HUES64 (cell line): ENCODE results near the gene COA8.

ENCODE experiments used
- H3K27ac ChIP-seq: 2 replicates; pipeline ENCODE4 v1.7.0; 2013; ENCODE audit warnings: low read depth, low read length, inconsistent platforms
- H3K27me3 ChIP-seq: 2 replicates; pipeline ENCODE4 v1.6.1; 2013; ENCODE audit warnings: mild to moderate bottlenecking, low read length; ENCODE audit not compliant: insufficient read depth
- H3K36me3 ChIP-seq: 2 replicates; pipeline ENCODE4 v1.6.1; 2013; ENCODE audit warnings: mild to moderate bottlenecking, low read length; ENCODE audit not compliant: insufficient read depth
- H3K4me1 ChIP-seq: 2 replicates; pipeline ENCODE4 v1.6.1; 2013; ENCODE audit warnings: mild to moderate bottlenecking, low read length, moderate library complexity; ENCODE audit not compliant: insufficient read depth
- H3K4me3 ChIP-seq: 2 replicates; pipeline ENCODE4 v1.5.1; 2013; ENCODE audit warnings: mild to moderate bottlenecking, low read length, moderate library complexity
- H3K9ac ChIP-seq: 2 replicates; pipeline ENCODE4 v1.6.1; 2013; ENCODE audit warnings: mild to moderate bottlenecking, low read depth, low read length
- H3K9me3 ChIP-seq: 2 replicates; pipeline ENCODE4 v1.6.1; 2013; ENCODE audit warnings: low read depth, low read length; ENCODE audit not compliant: insufficient read depth
- WGBS: fragments of 150-250, 120-280 bp; methylation state at CpG from one replicate; pipeline ENCODE4 v1.1.7; 2013; ENCODE audit warnings: missing lambda C conversion rate; 5-methylcytosine and 5-hydroxymethylcytosine counted together

The COA8 gene

GRCh38 chr14:103574104-103574503 is 11.3 kb downstream of the COA8 start:
- H3K27me3 ChIP-seq, result no peaks in the 10 kb centered on the region

GRCh38 chr14:103574707-103575285 is 12.0 kb downstream of the COA8 start:
- peaks cover 31% of the 10 kb centered on the region for H3K36me3 ChIP-seq
- H3K9me3 ChIP-seq, result no peaks in the 10 kb centered on the region
- no peak overlapping the region for H3K9ac ChIP-seq
- H3K4me3 ChIP-seq, result no peak overlapping the region
- 96% methylated on average over 18 of the region's 18 CpGs for WGBS
- no peak overlapping the region for H3K27ac ChIP-seq
- H3K27me3 ChIP-seq, result no peaks in the 10 kb centered on the region
- H3K4me1 ChIP-seq, result peaks cover 4% of the 10 kb centered on the region; the same call in 1 of the 2 replicates

More at GRCh38 chr14:103574104-103574503, 11.3 kb downstream of the COA8 start:
- 93% methylated on average over 6 of the region's 6 CpGs for WGBS
- Histone ChIP-seq H3K9ac (no peak overlapping the region), H3K36me3 (peaks cover 31% of the 10 kb centered on the region), H3K9me3 (no peaks in the 10 kb centered on the region), H3K4me1 (peaks cover 9% of the 10 kb centered on the region; the same call in 1 of the 2 replicates), H3K27ac (no peak overlapping the region), H3K4me3 (no peak overlapping the region)

GRCh38 chr14:103576371-103577024 is 13.7 kb downstream of the COA8 start:
- 67% methylated on average over 9 of the region's 9 CpGs for WGBS
- H3K36me3 ChIP-seq, result peaks cover 37% of the 10 kb centered on the region
- no peaks in the 10 kb centered on the region for H3K27me3 ChIP-seq
- peaks cover 4% of the 10 kb centered on the region; the same call in 1 of the 2 replicates for H3K4me1 ChIP-seq
- H3K4me3 ChIP-seq, result no peak overlapping the region
- no peaks in the 10 kb centered on the region for H3K9me3 ChIP-seq
- H3K9ac ChIP-seq, result no peak overlapping the region
- H3K27ac ChIP-seq, result no peak overlapping the region

DNA sequence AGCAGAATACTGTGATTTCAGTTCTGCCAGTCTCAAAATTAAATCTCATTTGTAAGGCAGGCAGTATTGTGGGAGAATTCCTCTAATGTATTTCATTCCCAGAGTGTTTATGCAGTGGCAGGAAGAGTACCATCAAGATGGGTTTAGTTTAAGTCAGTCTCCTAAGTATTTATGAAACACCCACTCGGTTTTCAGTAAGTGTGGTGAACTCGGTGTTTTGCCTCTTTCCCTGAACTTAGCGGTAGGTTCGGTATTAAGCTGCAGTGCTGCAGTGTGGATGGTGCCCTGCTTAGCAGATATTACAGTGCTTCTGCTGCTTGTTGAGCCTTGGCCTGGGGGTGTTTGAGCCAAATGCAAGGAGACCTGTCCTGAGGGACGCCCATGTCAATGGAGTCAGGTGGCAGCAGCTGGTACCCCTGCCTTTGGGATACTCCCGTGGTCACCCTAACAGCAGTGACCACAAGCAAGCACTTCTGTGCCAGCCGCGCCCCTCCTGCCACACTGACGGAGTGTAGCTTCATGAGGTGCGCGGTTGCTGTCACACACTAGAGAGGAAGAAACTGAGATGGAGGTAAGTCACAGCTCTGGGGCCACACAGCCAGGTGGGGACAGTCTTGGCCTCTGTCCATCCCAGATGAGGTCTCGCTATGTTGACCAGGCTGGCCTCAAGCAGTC is 15.8 kb downstream of the COA8 start:
- H3K4me3 ChIP-seq, result no peak overlapping the region
- H3K27ac ChIP-seq, result no peak overlapping the region
- H3K4me1 ChIP-seq, result peaks cover 4% of the 10 kb centered on the region; the same call in 1 of the 2 replicates
- 95% methylated on average over 12 of the region's 12 CpGs for WGBS
- no peaks in the 10 kb centered on the region for H3K9me3 ChIP-seq
- H3K36me3 ChIP-seq, result peaks cover 35% of the 10 kb centered on the region
- no peak overlapping the region for H3K9ac ChIP-seq
- H3K27me3 ChIP-seq, result no peaks in the 10 kb centered on the region

GRCh38 chr14:103581206-103581605 is 18.4 kb downstream of the COA8 start:
- 95% methylated on average over 11 of the region's 11 CpGs for WGBS
- Histone ChIP-seq H3K4me3 (no peak overlapping the region), H3K9ac (no peak overlapping the region), H3K4me1 (peaks cover 3% of the 10 kb centered on the region; the same call in 1 of the 2 replicates), H3K36me3 (peaks cover 18% of the 10 kb centered on the region), H3K9me3 (no peaks in the 10 kb centered on the region), H3K27ac (no peak overlapping the region), H3K27me3 (no peaks in the 10 kb centered on the region)

GRCh38 chr14:103581954-103582703 is 19.4 kb downstream of the COA8 start:
- no peak overlapping the region for H3K9ac ChIP-seq
- H3K36me3 ChIP-seq, result peaks cover 18% of the 10 kb centered on the region
- H3K27ac ChIP-seq, result no peak overlapping the region
- H3K4me1 ChIP-seq, result no peaks in the 10 kb centered on the region
- H3K9me3 ChIP-seq, result no peaks in the 10 kb centered on the region
- 94% methylated on average over 26 of the region's 26 CpGs for WGBS
- no peak overlapping the region for H3K4me3 ChIP-seq
- H3K27me3 ChIP-seq, result no peaks in the 10 kb centered on the region

- Histone ChIP-seq H3K4me1 (no peaks in the 10 kb centered on the region), H3K9me3 (no peaks in the 10 kb centered on the region), H3K27me3 (no peaks in the 10 kb centered on the region), H3K9ac (no peak overlapping the region), H3K36me3 (peaks cover 13% of the 10 kb centered on the region), H3K27ac (no peak overlapping the region), H3K4me3 (no peak overlapping the region)
- WGBS, result 96% methylated on average over 11 of the region's 11 CpGs
Observed at GRCh38 chr14:103584326-103584915, 21.7 kb downstream of the COA8 start.

DNA sequence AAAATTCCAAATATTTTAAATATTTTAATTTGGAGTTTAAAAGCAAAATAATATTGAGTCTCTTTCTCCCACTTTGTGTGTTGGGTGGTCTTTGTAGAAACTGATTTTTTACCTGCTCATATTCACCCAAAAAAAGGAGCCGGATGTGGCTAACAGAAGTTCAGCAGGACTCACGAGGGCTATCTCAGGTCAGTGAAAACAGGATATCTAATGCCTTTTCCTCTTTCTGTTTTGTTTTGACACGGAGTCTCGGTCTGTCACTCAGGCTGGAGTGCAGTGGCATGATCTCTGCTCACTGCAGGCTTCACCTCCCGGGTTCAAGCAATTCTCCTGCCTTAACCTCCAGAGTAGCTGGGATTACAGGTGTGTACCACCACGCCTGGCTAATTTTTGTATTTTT is 30.8 kb downstream of the COA8 start:
- no peaks in the 10 kb centered on the region for H3K9me3 ChIP-seq
- H3K36me3 ChIP-seq, result peaks cover 17% of the 10 kb centered on the region
- WGBS, result 92% methylated on average over 6 of the region's 6 CpGs
- H3K27me3 ChIP-seq, result no peaks in the 10 kb centered on the region
- no peak overlapping the region for H3K4me3 ChIP-seq
- no peak overlapping the region for H3K27ac ChIP-seq
- peaks cover 15% of the 10 kb centered on the region for H3K4me1 ChIP-seq
- H3K9ac ChIP-seq, result no peak overlapping the region

GRCh38 chr14:103594265-103594664 is 31.5 kb downstream of the COA8 start:
- H3K9ac ChIP-seq, result peak overlapping the region; percentile 22; the same call in 1 of the 2 replicates
- H3K27me3 ChIP-seq, result no peaks in the 10 kb centered on the region
- peaks cover 12% of the 10 kb centered on the region; the same call in 1 of the 2 replicates for H3K36me3 ChIP-seq
- H3K9me3 ChIP-seq, result no peaks in the 10 kb centered on the region
- H3K4me1 ChIP-seq, result peaks cover 15% of the 10 kb centered on the region
- no peak overlapping the region for H3K4me3 ChIP-seq
- 45% methylated on average over 9 of the region's 11 CpGs for WGBS
- H3K27ac ChIP-seq, result peak overlapping the region; percentile 72

DNA sequence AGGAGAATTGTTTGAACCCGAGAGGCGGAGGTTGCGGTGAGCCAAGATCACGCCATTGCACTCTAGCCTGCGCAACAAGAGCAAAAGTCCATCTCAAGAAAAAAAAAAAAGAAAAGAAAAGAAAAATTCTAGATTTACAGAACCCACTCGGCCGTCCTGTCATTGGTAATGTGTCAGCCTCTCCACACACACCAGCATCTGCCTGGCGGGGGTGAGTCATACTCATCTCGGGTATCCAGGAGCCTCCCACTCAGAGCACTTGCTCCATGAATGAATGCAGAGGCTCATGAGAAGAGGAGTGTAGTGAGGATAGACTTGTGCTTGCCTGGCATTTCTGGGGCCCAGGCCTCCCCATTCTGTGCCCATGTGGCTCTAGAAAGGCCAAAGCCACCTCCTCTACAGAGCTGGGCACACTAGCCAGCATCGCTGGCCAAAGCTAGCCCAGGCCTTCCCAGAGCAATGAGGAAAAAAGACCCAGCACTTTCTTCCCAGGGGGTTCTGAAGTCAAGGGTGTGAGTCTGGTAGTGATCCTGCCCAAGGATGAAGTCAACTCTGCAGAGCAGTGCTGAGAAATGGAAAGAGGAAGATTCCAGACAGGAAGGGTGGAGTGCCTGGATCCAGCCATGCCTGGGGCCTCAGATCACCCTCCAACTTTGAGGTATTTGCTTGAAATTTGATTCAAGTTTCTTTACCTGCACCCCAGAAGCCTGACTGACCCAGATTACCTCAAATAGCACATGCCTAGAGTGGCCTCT is 35.0 kb downstream of the COA8 start:
- no peak overlapping the region for H3K9ac ChIP-seq
- no peak overlapping the region for H3K4me3 ChIP-seq
- H3K4me1 ChIP-seq, result peaks cover 15% of the 10 kb centered on the region
- WGBS, result 89% methylated on average over 10 of the region's 10 CpGs
- H3K27ac ChIP-seq, result no peak overlapping the region
- no peaks in the 10 kb centered on the region for H3K9me3 ChIP-seq
- no peaks in the 10 kb centered on the region for H3K27me3 ChIP-seq
- H3K36me3 ChIP-seq, result no peaks in the 10 kb centered on the region
